CD8-positive, alpha-beta memory T cell (primary cell): ENCODE measurements around the gene RNF2. TPM values are rescaled to one million over a fixed set of nuclear protein-coding genes. Genes with fewer than 3 reads are reported as not detected.
A peak's percentile ranks its signal among the peaks of the same experiment; 100 is the strongest.
"Not testable (repeated sequence)": the region's sequence is repeated elsewhere in the genome, so short reads cannot be mapped to it uniquely, and the experiment has no call there.

Experiments
- CTCF ChIA-PET: fragments of 350-600 bp; sonication (Branson Sonifier 250); formaldehyde crosslinking; loops from one replicate; lab custom pipeline; 2021; ENCODE audit warnings: antibody characterized with exemption; lab: Charles Lee
- POLR2A ChIA-PET: fragments of 350-600 bp; sonication (Branson Sonifier 250); formaldehyde crosslinking; loops from one replicate; lab custom pipeline; 2021; ENCODE audit warnings: antibody characterized with exemption; lab: Charles Lee
- DNase-seq, 5 donors: peaks; one replicate each; pipeline versions ENCODE4 v3.0.0 to v3.0.0-alpha.2; 2020 to 2022; ENCODE audit warnings: mixed read lengths in 1 of 5
- H3K27ac ChIP-seq: one replicate; pipeline ENCODE4 v1.7.0; 2013; ENCODE audit warnings: low read depth, mild to moderate bottlenecking, low read length, moderate library complexity
- H3K27me3 ChIP-seq: 2 replicates; pipeline ENCODE4 v1.7.0; 2013; ENCODE audit warnings: low read length, mild to moderate bottlenecking; ENCODE audit not compliant: insufficient read depth, poor library complexity, severe bottlenecking
- H3K36me3 ChIP-seq: 2 replicates; pipeline ENCODE4 v1.7.0; 2013; ENCODE audit warnings: mild to moderate bottlenecking, low read length, moderate library complexity; ENCODE audit not compliant: insufficient read depth
- H3K4me1 ChIP-seq: 2 replicates; pipeline ENCODE4 v1.7.0; 2013; ENCODE audit warnings: mild to moderate bottlenecking, low read length, moderate library complexity; ENCODE audit not compliant: insufficient read depth
- H3K4me3 ChIP-seq: 2 replicates; pipeline ENCODE4 v1.7.0; 2013; ENCODE audit warnings: mild to moderate bottlenecking, low read length
- H3K9me3 ChIP-seq: 2 replicates; pipeline ENCODE4 v1.7.0; 2013; ENCODE audit warnings: mild to moderate bottlenecking, low read length
- H3K27ac Mint-ChIP-seq, 8 donors: one replicate each; pipeline ENCODE4 v1.8.0; 2020 to 2021; ENCODE audit warnings: mixed read lengths in 8 of 8, mild to moderate bottlenecking in 6 of 8, inconsistent platforms in 3 of 8, moderate library complexity in 3 of 8
- H3K27me3 Mint-ChIP-seq, 2 donors: one replicate each; pipeline ENCODE4 v1.8.0; 2020 to 2021; ENCODE audit warnings: mixed read lengths in 2 of 2, mild to moderate bottlenecking in 1 of 2, moderate library complexity in 1 of 2
- H3K36me3 Mint-ChIP-seq, 3 donors: one replicate each; pipeline ENCODE4 v1.8.0; 2020 to 2021; ENCODE audit warnings: mixed read lengths in 3 of 3, inconsistent platforms in 1 of 3, mild to moderate bottlenecking in 1 of 3
- H3K4me1 Mint-ChIP-seq, 3 donors: one replicate each; pipeline ENCODE4 v1.8.0; 2020 to 2021; ENCODE audit warnings: mixed read lengths in 3 of 3, inconsistent platforms in 1 of 3, mild to moderate bottlenecking in 1 of 3
- H3K4me3 Mint-ChIP-seq, 7 donors: one replicate each; pipeline ENCODE4 v1.8.0; 2020 to 2021; ENCODE audit warnings: mixed read lengths in 7 of 7, mild to moderate bottlenecking in 6 of 7, moderate library complexity in 4 of 7, inconsistent platforms in 2 of 7
- H3K9me3 Mint-ChIP-seq, 5 donors: one replicate each; pipeline ENCODE4 v1.8.0; 2020 to 2022; ENCODE audit warnings: mixed read lengths in 5 of 5, mild to moderate bottlenecking in 3 of 5, moderate library complexity in 2 of 5, inconsistent platforms in 1 of 5
- polyA plus RNA-seq: library from polyadenylated mRNA; unstranded; fragments of 300-500 nt; fragmentation: Illumina TruSeq; gene quantifications from one replicate; pipeline ENCODE4 v1.2.3, GENCODE V29; 2021
- total RNA-seq, 2 experiments: library from RNA; stranded (reverse); gene quantifications; one replicate each; pipeline ENCODE4 v1.2.3, GENCODE V29; 2021

Gene RNF2
- total RNA-seq, result 10 to 100 TPM; 30.5 to 32.2 TPM
- polyA plus RNA-seq, result 29.6 TPM

DNA sequence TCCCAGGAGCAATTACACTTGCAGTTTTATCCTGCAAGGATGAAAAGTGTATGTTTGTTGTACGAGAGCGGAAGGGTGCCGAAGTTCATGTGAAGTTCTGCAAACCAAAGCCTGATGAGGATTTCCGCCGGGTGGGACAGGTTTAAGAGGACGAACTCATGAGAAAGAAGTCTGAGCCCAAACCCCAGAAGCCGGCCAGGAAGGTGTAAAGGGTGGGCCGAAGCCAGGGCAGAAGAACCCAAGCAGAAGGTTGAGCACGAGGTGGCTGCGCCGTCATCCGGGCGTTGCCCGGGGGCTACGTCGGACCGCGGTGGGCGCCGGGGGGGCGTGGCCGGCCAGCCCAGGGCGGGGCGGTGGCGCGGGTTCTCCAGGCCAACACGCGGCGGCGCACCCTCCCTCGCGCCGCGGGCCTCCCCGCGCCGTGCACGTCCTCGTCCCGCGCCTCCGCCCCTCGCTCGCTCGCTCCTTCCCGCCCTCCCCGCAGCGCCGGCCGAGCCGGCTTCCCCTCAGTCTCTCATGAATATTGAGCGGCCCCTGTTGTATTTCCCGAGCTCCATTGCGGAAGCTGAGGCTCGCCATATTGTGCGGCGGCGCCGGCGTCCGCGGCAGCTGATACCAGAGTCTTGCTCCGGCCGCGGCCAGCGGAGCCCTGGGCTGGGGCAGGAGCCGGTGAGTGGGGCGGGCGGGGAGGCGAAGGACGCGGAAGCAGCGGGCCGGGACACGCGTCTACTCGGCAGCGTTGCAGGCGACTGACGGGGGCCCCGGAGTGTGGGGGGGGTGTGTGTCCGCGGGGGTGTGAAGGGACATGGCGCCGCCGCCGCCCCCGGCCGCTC is at the start of gene RNF2:
RNF2 (plus strand) TSS at position 578 of the 833 bp plus-strand sequence. CDS start 41,996 bp downstream, outside the sequence.
- peak within 1 kb of the TSS; percentile 78 for H3K4me3 ChIP-seq
- ChIA-PET CTCF (interaction anchor here (0.7 to 1.4 kb wide), 6 partner anchors 12 to 240 kb away, joined by 3 to 6 read pairs (median 4); no protein-coding TSS in a partner anchor), POLR2A (interaction anchor here (0.6 to 1.3 kb wide), 5 partner anchors 20 to 266 kb away, joined by 4 to 6 read pairs (median 5); partner anchors contain the start of genes NIBAN1, SWT1 and TRMT1L)
- peak within 1 kb of the TSS; percentile 89 to 98 (median 95) for H3K4me3 Mint-ChIP-seq
- peak; percentile 76 to 87 (median 83) for DNase-seq
- H3K27ac Mint-ChIP-seq, result peak within 1 kb of the TSS; percentile 90 to 99 (median 96)
- H3K4me1 ChIP-seq, result peaks cover 13% of the 10 kb centered on the region
- H3K9me3 ChIP-seq, result no peaks in the 10 kb centered on the region
- no peaks in the 10 kb centered on the region for H3K9me3 Mint-ChIP-seq
- no peaks in the 10 kb centered on the region for H3K36me3 ChIP-seq
- H3K27me3 ChIP-seq, result no peaks in the 10 kb centered on the region
- H3K4me1 Mint-ChIP-seq, result peaks cover 38 to 53% (median 51%) of the 10 kb centered on the region in 3 donors
- peak within 1 kb of the TSS; percentile 72 for H3K27ac ChIP-seq
- H3K36me3 Mint-ChIP-seq, result peaks cover 0 to 10% (median 0%) of the 10 kb centered on the region in 3 donors
- H3K27me3 Mint-ChIP-seq, result no peaks in the 10 kb centered on the region

GRCh38 chr1:184999974-185000373 is 45.4 kb upstream of the RNF2 start:
- H3K4me3 Mint-ChIP-seq, H3K9me3 Mint-ChIP-seq, CTCF ChIA-PET: not testable (repeated sequence)

GRCh38 chr1:185001312-185001880 is 44.0 kb upstream of the RNF2 start:
- H3K27ac ChIP-seq, H3K9me3 ChIP-seq, H3K4me3 Mint-ChIP-seq, H3K36me3 Mint-ChIP-seq, H3K27ac Mint-ChIP-seq, H3K4me3 ChIP-seq, H3K27me3 ChIP-seq, DNase-seq, CTCF ChIA-PET, POLR2A ChIA-PET, H3K36me3 ChIP-seq, H3K4me1 ChIP-seq, H3K9me3 Mint-ChIP-seq, H3K4me1 Mint-ChIP-seq: not testable (repeated sequence)
- peaks cover 10 to 40% of the 10 kb centered on the region in 2 donors for H3K27me3 Mint-ChIP-seq

More at GRCh38 chr1:184999974-185000373, 45.4 kb upstream of the RNF2 start:
- H3K9me3 ChIP-seq, H3K27ac ChIP-seq, H3K36me3 Mint-ChIP-seq, DNase-seq, H3K4me3 ChIP-seq, H3K27me3 ChIP-seq, H3K27ac Mint-ChIP-seq, H3K36me3 ChIP-seq, H3K4me1 ChIP-seq, H3K4me1 Mint-ChIP-seq, POLR2A ChIA-PET: not testable (repeated sequence)
- H3K27me3 Mint-ChIP-seq, result peaks cover 12 to 49% of the 10 kb centered on the region in 2 donors

DNA sequence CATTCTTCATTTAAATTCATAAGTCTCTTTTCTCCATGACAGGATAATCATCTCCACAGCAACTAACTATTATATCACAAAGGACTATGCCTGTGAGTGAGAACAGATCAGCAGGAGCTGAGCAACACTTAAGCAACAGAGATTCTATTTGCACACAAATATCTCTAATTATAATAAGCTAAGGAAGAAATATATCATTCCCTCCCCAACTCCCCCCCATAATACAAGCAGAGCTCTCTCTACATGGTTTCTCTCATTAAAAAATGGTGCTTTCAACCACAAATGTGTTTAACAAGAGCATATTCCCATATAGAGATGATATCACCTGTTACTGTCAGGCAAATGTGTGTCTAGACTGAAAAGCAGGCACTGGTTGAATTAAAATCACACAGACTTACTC is 36.5 kb upstream of the RNF2 start:
- H3K27me3 ChIP-seq, result no peaks in the 10 kb centered on the region
- Mint-ChIP-seq H3K4me3 (no peak overlapping the region), H3K4me1 (no peaks in the 10 kb centered on the region), H3K27ac (no peak overlapping the region), H3K36me3 (no peaks in the 10 kb centered on the region), H3K9me3 (no peaks in the 10 kb centered on the region), H3K27me3 (peaks cover 0 to 10% of the 10 kb centered on the region in 2 donors)
- H3K4me1 ChIP-seq, result no peaks in the 10 kb centered on the region
- H3K27ac ChIP-seq, result no peak overlapping the region
- H3K9me3 ChIP-seq, result no peaks in the 10 kb centered on the region
- H3K4me3 ChIP-seq, result no peak overlapping the region
- no peak for DNase-seq
- POLR2A ChIA-PET, result no interaction called here
- CTCF ChIA-PET, result no interaction called here
- no peaks in the 10 kb centered on the region for H3K36me3 ChIP-seq

GRCh38 chr1:185010361-185010760 is 35.0 kb upstream of the RNF2 start:
- Mint-ChIP-seq H3K4me3 (no peak overlapping the region), H3K27me3 (peaks cover 2 to 10% of the 10 kb centered on the region in 2 donors), H3K27ac (no peak overlapping the region), H3K4me1 (no peaks in the 10 kb centered on the region), H3K36me3 (no peaks in the 10 kb centered on the region), H3K9me3 (no peaks in the 10 kb centered on the region)
- Histone ChIP-seq H3K4me1 (no peaks in the 10 kb centered on the region), H3K27ac (no peak overlapping the region), H3K36me3 (no peaks in the 10 kb centered on the region), H3K4me3 (no peak overlapping the region), H3K27me3 (no peaks in the 10 kb centered on the region), H3K9me3 (no peaks in the 10 kb centered on the region)
- DNase-seq, result no peak
- ChIA-PET CTCF (no interaction called here), POLR2A (no interaction called here)

DNA sequence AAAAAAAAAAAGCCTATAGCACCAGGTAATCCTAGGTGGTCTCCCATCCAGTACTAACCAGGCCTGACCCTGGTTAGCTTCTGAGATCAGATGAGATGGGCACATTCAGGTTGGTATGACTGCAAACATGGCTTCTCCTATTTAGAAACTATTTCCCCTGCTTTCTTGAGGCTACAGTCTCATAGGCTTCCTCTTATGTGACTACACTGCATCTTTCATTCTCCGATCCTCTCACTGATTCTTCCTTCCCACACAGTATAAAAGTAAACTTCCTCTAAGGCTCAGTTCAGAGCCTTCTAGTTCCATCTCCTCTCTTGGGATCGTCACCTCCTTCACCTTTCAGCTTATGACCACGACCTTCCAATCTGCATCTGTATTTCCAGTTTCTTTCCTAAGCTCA is 30.4 kb upstream of the RNF2 start:
- ChIA-PET CTCF (interaction anchor here (0.5 kb wide), 1 partner anchor 10 kb away, joined by 3 read pairs; no protein-coding TSS in a partner anchor), POLR2A (no interaction called here)

DNA sequence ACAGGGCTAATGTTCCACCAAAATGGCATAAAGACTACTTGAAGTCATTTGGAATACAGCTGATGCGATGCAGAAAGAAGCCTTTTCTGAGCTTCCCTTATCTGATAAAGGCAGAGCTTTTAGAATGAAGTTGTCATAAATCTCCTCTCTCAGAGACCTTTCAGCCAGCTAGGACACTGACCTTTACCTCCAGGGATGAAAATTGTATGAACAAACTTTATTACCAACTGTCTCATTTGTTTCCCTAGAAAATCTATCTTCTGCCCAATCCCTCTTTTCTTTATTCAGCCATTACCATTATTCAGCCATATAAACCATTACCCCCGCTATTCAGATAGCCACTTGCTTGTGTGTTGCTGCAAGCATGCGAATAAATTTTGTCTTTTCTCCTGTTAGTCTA is 29.7 kb upstream of the RNF2 start:
- Histone ChIP-seq H3K27ac (no peak overlapping the region), H3K9me3 (no peaks in the 10 kb centered on the region), H3K4me1 (no peaks in the 10 kb centered on the region), H3K36me3 (no peaks in the 10 kb centered on the region), H3K27me3 (no peaks in the 10 kb centered on the region), H3K4me3 (no peak overlapping the region)
- no peaks in the 10 kb centered on the region for H3K36me3 Mint-ChIP-seq
- ChIA-PET CTCF (interaction anchor here (0.5 kb wide), 1 partner anchor 9 kb away, joined by 3 read pairs; no protein-coding TSS in a partner anchor), POLR2A (no interaction called here)
- no peaks in the 10 kb centered on the region for H3K4me1 Mint-ChIP-seq
- no peak overlapping the region for H3K4me3 Mint-ChIP-seq
- H3K27me3 Mint-ChIP-seq, result peaks cover 2 to 19% of the 10 kb centered on the region in 2 donors
- H3K27ac Mint-ChIP-seq, result no peak overlapping the region
- DNase-seq, result no peak
- H3K9me3 Mint-ChIP-seq, result no peaks in the 10 kb centered on the region

More for the DNA sequence above, 30.4 kb upstream of the RNF2 start:
- no peak for DNase-seq
- Histone ChIP-seq H3K36me3 (no peaks in the 10 kb centered on the region), H3K4me1 (no peaks in the 10 kb centered on the region), H3K4me3 (no peak overlapping the region), H3K9me3 (no peaks in the 10 kb centered on the region), H3K27me3 (no peaks in the 10 kb centered on the region), H3K27ac (no peak overlapping the region)
- H3K27ac Mint-ChIP-seq, result no peak overlapping the region
- no peaks in the 10 kb centered on the region for H3K9me3 Mint-ChIP-seq
- H3K4me1 Mint-ChIP-seq, result no peaks in the 10 kb centered on the region
- H3K27me3 Mint-ChIP-seq, result peaks cover 2 to 19% of the 10 kb centered on the region in 2 donors
- H3K4me3 Mint-ChIP-seq, result no peak overlapping the region
- no peaks in the 10 kb centered on the region for H3K36me3 Mint-ChIP-seq

GRCh38 chr1:185016880-185017279 is 28.5 kb upstream of the RNF2 start:
- Mint-ChIP-seq H3K4me3 (no peak overlapping the region), H3K4me1 (no peaks in the 10 kb centered on the region), H3K9me3 (no peaks in the 10 kb centered on the region), H3K27me3 (peaks cover 2 to 17% of the 10 kb centered on the region in 2 donors), H3K36me3 (no peaks in the 10 kb centered on the region), H3K27ac (no peak overlapping the region)
- no peak overlapping the region for H3K27ac ChIP-seq
- CTCF ChIA-PET, result interaction anchor here (1.5 kb wide), 1 partner anchor 35 kb away, joined by 3 read pairs; no protein-coding TSS in a partner anchor
- H3K36me3 ChIP-seq, result no peaks in the 10 kb centered on the region
- H3K4me1 ChIP-seq, result no peaks in the 10 kb centered on the region
- no peak overlapping the region for H3K4me3 ChIP-seq
- POLR2A ChIA-PET, result no interaction called here
- no peaks in the 10 kb centered on the region for H3K9me3 ChIP-seq
- no peak for DNase-seq
- no peaks in the 10 kb centered on the region for H3K27me3 ChIP-seq
